SW 1271 (cell line): Measurements from ENCODE around the gene STAG3.
"Not testable (repeated sequence)": the region's sequence is repeated elsewhere in the genome, so short reads cannot be mapped to it uniquely, and the experiment has no call there.

Experiments used
- DNase-seq, 2 experiments: peaks; one replicate each; lab custom pipeline; 2025; lab: John Stamatoyannopoulos, UW

The STAG3 gene

GRCh38 chr7:100213672-100214071 is 36.0 kb downstream of the STAG3 start:
- DNase-seq: no peak

GRCh38 chr7:100214356-100214755 is 36.6 kb downstream of the STAG3 start:
- DNase-seq: not testable (repeated sequence)

GRCh38 chr7:100215895-100216294 is 38.2 kb downstream of the STAG3 start:
- DNase-seq: peak in 1 of 2 experiments; percentile 9

GRCh38 chr7:100217934-100218333 is 40.2 kb downstream of the STAG3 start:
- peak in 1 of 2 experiments; percentile 48 for DNase-seq

- no peak for DNase-seq
Observed at GRCh38 chr7:100219271-100219737, 41.6 kb downstream of the STAG3 start.

GRCh38 chr7:100219801-100220585 is 42.3 kb downstream of the STAG3 start, which contains the start of gene PVRIG:
Gene PVRIG (plus strand): TSS chr7:100219949. CDS start chr7:100219971, 22 bp downstream.
- DNase-seq: not testable (repeated sequence)

GRCh38 chr7:100220586-100221230 is 43.0 kb downstream of the STAG3 start:
- no peak for DNase-seq

GRCh38 chr7:100221231-100221718 is 43.6 kb downstream of the STAG3 start:
- no peak for DNase-seq

- no peak for DNase-seq
Observed at GRCh38 chr7:100221767-100222444, 44.2 kb downstream of the STAG3 start.

- no peak for DNase-seq
Observed at GRCh38 chr7:100222445-100223132, 44.9 kb downstream of the STAG3 start.

- DNase-seq: not testable (repeated sequence)
Observed at GRCh38 chr7:100223376-100223927, 45.7 kb downstream of the STAG3 start.

- DNase-seq: not testable (repeated sequence)
Observed at GRCh38 chr7:100224891-100225290, 47.2 kb downstream of the STAG3 start.

GRCh38 chr7:100234660-100235317 is 57.1 kb downstream of the STAG3 start:
- not testable (repeated sequence) for DNase-seq

GRCh38 chr7:100239975-100240374 is 62.3 kb downstream of the STAG3 start:
- not testable (repeated sequence) for DNase-seq

- DNase-seq: not testable (repeated sequence)
Observed at GRCh38 chr7:100243385-100243784, 65.7 kb downstream of the STAG3 start.

GRCh38 chr7:100244988-100245605 is 67.4 kb downstream of the STAG3 start:
- DNase-seq: not testable (repeated sequence)

GRCh38 chr7:100246121-100246864 is 68.6 kb downstream of the STAG3 start:
- DNase-seq: not testable (repeated sequence)

- DNase-seq: not testable (repeated sequence)
Observed at GRCh38 chr7:100246865-100247137, 69.1 kb downstream of the STAG3 start.

- DNase-seq: peak in 1 of 2 experiments; percentile 76
Observed at GRCh38 chr7:100247152-100247757, 69.5 kb downstream of the STAG3 start.
